Karpas-422 (cell line): ENCODE results near the gene INSIG1. TPM values are rescaled to one million over a fixed set of nuclear protein-coding genes. Genes with fewer than 3 reads are reported as not detected.
A peak's percentile ranks its signal among the peaks of the same experiment; 100 is the strongest.

Experiments
- DNase-seq: peaks from one replicate; pipeline ENCODE4 v3.0.0-alpha.2; 2015
- H2AFZ ChIP-seq: fragments of 200-600 bp; sonication (generic); 2 replicates; pipeline ENCODE4 v1.6.1; 2014; ENCODE audit warnings: antibody characterized with exemption, low read length, mixed read lengths
- H3K27ac ChIP-seq: fragments of 200-600 bp; sonication (generic); 2 replicates; pipeline ENCODE4 v1.5.1; 2014; ENCODE audit warnings: mild to moderate bottlenecking, low read length, moderate library complexity
- H3K27me3 ChIP-seq: fragments of 200-600 bp; sonication (generic); 2 replicates; pipeline ENCODE4 v1.6.1; 2014; ENCODE audit warnings: low read length, mixed read lengths
- H3K36me3 ChIP-seq: fragments of 200-600 bp; sonication (generic); 2 replicates; pipeline ENCODE4 v1.6.1; 2014; ENCODE audit warnings: low read length, mixed read lengths; ENCODE audit not compliant: insufficient read depth
- H3K4me1 ChIP-seq: fragments of 200-600 bp; sonication (generic); 2 replicates; pipeline ENCODE4 v1.6.1; 2014; ENCODE audit warnings: mild to moderate bottlenecking, low read length, mixed read lengths
- H3K4me2 ChIP-seq: fragments of 200-600 bp; sonication (generic); 2 replicates; pipeline ENCODE4 v1.6.1; 2014; ENCODE audit warnings: low read length, low read depth, mild to moderate bottlenecking; ENCODE audit not compliant: poor library complexity, severe bottlenecking
- H3K4me3 ChIP-seq: fragments of 200-600 bp; sonication (generic); 2 replicates; pipeline ENCODE4 v1.5.1; 2014; ENCODE audit warnings: mild to moderate bottlenecking, antibody characterized with exemption, low read length, mixed read lengths
- H3K79me2 ChIP-seq: fragments of 200-600 bp; sonication (generic); 2 replicates; pipeline ENCODE4 v1.6.1; 2014; ENCODE audit warnings: mild to moderate bottlenecking, low read length, mixed read lengths
- H3K9ac ChIP-seq: fragments of 200-600 bp; sonication (generic); 2 replicates; pipeline ENCODE4 v1.6.0; 2014; ENCODE audit warnings: low read length
- H3K9me2 ChIP-seq: fragments of 200-600 bp; sonication (generic), shearing (Covaris generic); replicated peaks from 2 replicates; pipeline ENCODE4 v1.6.0; 2014; ENCODE audit warnings: mild to moderate bottlenecking, low read length, moderate library complexity; ENCODE audit not compliant: insufficient read depth
- H3K9me3 ChIP-seq: fragments of 300-700, 200-600 bp; sonication (generic); 2 replicates; pipeline ENCODE4 v1.6.1; 2014; ENCODE audit warnings: low read length, mixed read lengths
- H4K20me1 ChIP-seq: fragments of 200-600 bp; sonication (generic); 2 replicates; pipeline ENCODE4 v1.6.1; 2014; ENCODE audit warnings: mild to moderate bottlenecking, antibody characterized with exemption, low read length, low read depth; ENCODE audit not compliant: insufficient read depth
- total RNA-seq: library from RNA; depleted of rRNA; stranded (reverse); fragments of >200 nt; shearing (Covaris generic); gene quantifications from 2 replicates; pipeline ENCODE4 v1.2.3, GENCODE V29; 2014; ENCODE audit warnings: low replicate concordance

INSIG1 gene
- total RNA-seq, 1 experiment from 2014 or later = 249 TPM

DNA sequence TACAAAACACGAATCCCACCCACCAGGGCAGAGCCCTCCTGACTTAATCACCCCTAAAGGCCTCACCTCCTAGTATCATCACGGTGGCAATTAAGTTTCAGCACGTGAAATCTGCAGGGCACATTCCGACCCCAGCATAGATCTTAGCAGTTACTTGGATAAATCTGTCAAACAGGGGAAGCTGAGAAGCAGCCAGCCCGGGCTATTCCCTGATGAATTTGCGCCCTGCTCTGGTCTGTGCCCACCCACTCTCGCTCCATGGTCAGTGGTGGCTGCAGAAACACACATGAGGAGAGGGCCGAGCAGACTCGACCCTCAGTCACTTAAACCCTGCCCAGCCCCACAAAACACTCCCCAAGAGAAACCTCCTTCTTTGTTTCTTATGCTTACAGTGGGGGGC, 28.7 kb downstream of the INSIG1 start:
- DNase-seq = no peak
- Histone ChIP-seq H2AFZ (no peak overlapping the region), H3K27ac (no peak overlapping the region), H3K79me2 (no peaks in the 10 kb centered on the region), H3K9ac (no peak overlapping the region), H3K9me3 (no peaks in the 10 kb centered on the region), H3K4me1 (no peaks in the 10 kb centered on the region), H3K4me3 (no peak overlapping the region), H3K27me3 (peaks cover 3% of the 10 kb centered on the region; the same call in 1 of the 2 replicates), H3K4me2 (no peak overlapping the region), H3K36me3 (no peaks in the 10 kb centered on the region), H4K20me1 (no peaks in the 10 kb centered on the region), H3K9me2 (no peaks in the 10 kb centered on the region)

DNA sequence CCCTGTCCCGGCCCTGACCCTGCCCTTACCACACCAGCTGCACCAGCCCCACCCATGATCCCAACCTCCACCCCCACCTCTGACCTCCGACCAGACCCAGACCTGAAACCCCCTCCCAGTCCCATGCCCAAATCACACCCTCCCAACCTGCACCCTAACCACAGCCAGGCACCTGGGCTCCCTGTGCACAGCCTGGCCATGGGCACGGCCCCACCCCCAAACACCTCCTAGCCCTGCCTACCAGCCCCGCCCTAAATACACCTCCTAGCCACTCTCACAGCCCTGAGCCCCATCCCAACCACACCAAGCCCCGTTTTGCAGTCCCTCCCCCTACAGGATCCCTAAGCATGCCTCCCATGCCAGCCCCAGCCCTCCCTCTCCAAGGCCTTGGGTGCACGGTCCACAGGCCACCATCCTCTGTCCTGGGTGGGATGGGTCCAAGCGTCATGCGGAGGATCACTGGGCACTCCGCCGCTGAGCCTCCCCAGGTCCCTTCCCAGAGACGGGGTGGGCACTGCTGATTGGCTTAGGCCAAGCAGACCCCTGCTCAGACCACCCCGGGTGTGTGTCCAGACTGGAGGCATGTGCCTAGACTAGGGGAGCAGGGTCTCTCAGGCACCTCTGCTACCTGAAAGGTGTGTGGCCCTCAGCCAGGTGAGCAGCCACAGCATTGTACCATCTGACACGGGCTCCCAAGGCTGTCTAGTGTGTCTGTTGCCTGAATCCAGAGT, 30.1 kb downstream of the INSIG1 start:
- Histone ChIP-seq H3K4me3 (no peak overlapping the region), H3K79me2 (no peaks in the 10 kb centered on the region), H4K20me1 (no peaks in the 10 kb centered on the region), H3K4me2 (no peak overlapping the region), H3K9ac (no peak overlapping the region), H3K27me3 (peaks cover 3% of the 10 kb centered on the region; the same call in 1 of the 2 replicates), H3K9me3 (no peaks in the 10 kb centered on the region), H2AFZ (no peak overlapping the region), H3K36me3 (no peaks in the 10 kb centered on the region), H3K4me1 (no peaks in the 10 kb centered on the region), H3K9me2 (no peaks in the 10 kb centered on the region), H3K27ac (no peak overlapping the region)
- DNase-seq = no peak

DNA sequence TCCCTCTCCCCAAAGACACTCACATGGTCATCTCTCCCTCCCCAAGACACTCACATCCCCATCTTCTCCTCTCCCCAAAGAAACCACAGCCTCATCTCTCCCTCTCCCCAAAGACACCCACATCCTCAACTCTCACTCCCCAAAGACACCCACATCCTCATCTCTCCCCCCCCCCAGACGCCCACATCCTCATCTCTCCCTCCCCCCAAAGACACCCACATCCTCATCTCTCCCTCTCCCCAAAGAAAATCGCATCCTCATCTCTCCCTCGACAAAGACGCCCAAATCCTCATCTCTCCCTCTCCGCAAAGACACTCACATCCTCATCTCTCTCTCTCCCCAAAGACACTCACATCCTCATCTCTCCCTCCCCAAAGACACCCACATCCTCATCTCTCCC, 31.5 kb downstream of the INSIG1 start:
- Histone ChIP-seq H3K27me3 (no peaks in the 10 kb centered on the region), H3K36me3 (no peaks in the 10 kb centered on the region), H3K9me3 (no peaks in the 10 kb centered on the region), H3K79me2 (no peaks in the 10 kb centered on the region), H3K27ac (no peak overlapping the region), H3K4me3 (no peak overlapping the region), H3K9ac (no peak overlapping the region), H2AFZ (no peak overlapping the region), H3K4me1 (no peaks in the 10 kb centered on the region), H3K4me2 (no peak overlapping the region), H4K20me1 (no peaks in the 10 kb centered on the region), H3K9me2 (no peaks in the 10 kb centered on the region)
- no peak for DNase-seq

DNA sequence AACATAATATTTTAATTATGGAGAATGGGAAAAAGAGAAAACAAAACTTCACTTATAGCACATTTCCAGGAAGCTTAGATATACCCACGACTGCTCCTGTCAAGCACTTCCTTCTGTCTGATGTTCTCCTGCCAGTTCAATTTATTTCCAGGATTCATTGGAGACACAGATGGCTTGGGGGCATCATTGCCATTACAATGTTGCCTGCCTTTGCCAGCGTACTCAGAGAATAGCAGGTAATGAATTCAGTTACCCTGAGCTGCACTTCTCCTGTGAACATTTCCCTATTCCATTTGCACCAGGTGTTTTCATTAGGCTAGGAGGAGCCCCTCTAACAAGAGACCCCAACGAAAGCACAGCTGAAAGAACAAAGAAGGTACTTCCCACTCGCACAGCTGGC, 33.7 kb downstream of the INSIG1 start:
- no peak overlapping the region for H3K4me3 ChIP-seq
- no peaks in the 10 kb centered on the region for H3K4me1 ChIP-seq
- H3K9ac ChIP-seq = no peak overlapping the region
- H3K9me3 ChIP-seq = no peaks in the 10 kb centered on the region
- no peak overlapping the region for H3K27ac ChIP-seq
- no peaks in the 10 kb centered on the region for H3K27me3 ChIP-seq
- H3K4me2 ChIP-seq = no peak overlapping the region
- H3K36me3 ChIP-seq = no peaks in the 10 kb centered on the region
- H3K9me2 ChIP-seq = no peaks in the 10 kb centered on the region
- no peaks in the 10 kb centered on the region for H3K79me2 ChIP-seq
- no peaks in the 10 kb centered on the region for H4K20me1 ChIP-seq
- DNase-seq = no peak
- no peak overlapping the region for H2AFZ ChIP-seq

DNA sequence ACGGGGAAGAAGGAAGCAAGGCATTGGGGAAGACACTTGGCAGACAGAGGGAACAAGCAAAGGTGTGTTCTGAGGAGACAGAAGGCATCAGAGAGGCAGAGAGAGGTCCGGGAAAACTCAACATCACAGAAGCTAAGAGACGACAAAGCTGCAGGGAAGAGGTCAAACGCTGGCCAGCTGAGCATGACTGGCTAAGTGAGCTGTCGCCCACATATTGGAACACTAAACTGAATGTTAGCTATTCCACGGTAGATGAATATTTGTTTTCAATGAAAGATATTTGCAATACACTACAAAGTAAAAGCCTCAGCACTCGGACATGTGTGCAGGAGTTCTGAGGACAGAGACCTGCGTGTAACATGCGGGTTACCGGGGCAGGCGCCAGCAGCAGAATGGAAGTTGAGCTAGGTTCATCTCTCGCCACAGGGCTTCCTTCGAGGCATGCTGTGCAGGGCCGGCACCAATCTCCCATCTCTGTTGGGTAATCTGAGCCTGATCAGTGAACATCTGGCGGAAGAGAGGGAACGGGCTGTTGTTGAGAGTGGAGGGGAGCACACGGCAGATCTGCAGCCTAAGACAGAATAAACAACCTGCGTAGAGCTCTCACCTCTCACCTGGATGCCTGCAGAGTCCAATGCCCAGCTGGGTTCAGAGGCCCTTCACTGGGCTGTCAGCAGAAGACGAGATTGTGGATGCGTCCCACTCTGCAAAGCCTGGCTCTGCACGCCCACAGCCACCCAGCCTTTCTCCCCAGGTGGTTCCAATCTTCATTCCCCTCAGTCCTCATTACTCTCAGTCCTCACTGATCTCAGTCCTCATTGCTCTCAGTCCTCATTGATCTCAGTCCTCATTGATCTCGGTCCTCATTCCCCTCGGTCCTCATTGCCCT, 35.9 kb downstream of the INSIG1 start:
- Histone ChIP-seq H3K27me3 (no peaks in the 10 kb centered on the region), H3K36me3 (no peaks in the 10 kb centered on the region)

DNA sequence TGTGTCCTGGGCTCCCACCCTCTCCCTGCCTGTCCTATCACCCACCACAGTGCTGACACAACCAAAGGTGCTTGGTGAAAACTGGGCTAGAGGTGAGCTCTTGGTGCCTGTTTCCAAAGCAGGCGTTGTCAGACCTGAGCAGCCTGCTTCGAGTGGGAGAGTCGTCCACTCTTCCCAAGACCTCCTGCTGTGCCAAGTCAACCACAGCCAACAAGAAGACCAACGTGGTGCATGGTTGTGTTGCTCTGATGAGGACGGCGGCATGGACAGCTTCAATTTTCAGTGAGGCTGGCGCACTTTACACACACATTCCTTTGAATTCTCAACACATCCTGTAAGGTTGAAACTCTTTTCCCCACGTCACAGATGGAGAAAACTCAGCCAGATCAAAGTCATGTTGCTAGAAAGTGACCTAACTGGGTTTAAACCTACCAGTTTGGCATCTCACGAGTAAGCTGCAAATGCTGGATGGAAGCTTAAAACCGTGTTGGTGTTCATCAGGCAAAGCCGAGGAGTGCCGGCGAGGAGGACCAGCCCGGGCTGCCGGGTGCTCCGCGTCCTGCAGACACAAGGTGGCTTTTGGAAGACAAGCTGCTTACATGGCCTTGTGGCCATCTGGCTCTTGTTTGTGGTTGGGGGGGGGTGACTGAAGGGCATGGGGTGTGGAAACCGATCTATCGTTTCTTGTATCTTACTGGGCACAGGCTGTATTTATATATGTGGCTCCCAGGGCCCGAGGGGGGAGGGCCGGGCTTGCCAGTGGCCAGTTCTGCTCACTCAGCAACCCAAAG, 39.3 kb downstream of the INSIG1 start:
- no peak overlapping the region for H2AFZ ChIP-seq
- no peaks in the 10 kb centered on the region for H3K9me2 ChIP-seq
- no peak overlapping the region for H3K27ac ChIP-seq
- DNase-seq = no peak
- H4K20me1 ChIP-seq = no peaks in the 10 kb centered on the region
- H3K36me3 ChIP-seq = no peaks in the 10 kb centered on the region
- no peak overlapping the region for H3K4me2 ChIP-seq
- H3K4me1 ChIP-seq = no peaks in the 10 kb centered on the region
- no peaks in the 10 kb centered on the region for H3K27me3 ChIP-seq
- H3K9ac ChIP-seq = no peak overlapping the region
- no peaks in the 10 kb centered on the region for H3K9me3 ChIP-seq
- no peaks in the 10 kb centered on the region for H3K79me2 ChIP-seq
- no peak overlapping the region for H3K4me3 ChIP-seq

More for the DNA sequence above, 35.9 kb downstream of the INSIG1 start:
- no peaks in the 10 kb centered on the region for H3K9me3 ChIP-seq
- no peak overlapping the region for H3K4me2 ChIP-seq
- H3K27ac ChIP-seq = no peak overlapping the region
- no peaks in the 10 kb centered on the region for H3K79me2 ChIP-seq
- no peaks in the 10 kb centered on the region for H4K20me1 ChIP-seq
- peak; percentile 33 for DNase-seq
- H3K9ac ChIP-seq = no peak overlapping the region
- H3K9me2 ChIP-seq = no peaks in the 10 kb centered on the region
- no peaks in the 10 kb centered on the region for H3K4me1 ChIP-seq
- H2AFZ ChIP-seq = no peak overlapping the region
- H3K4me3 ChIP-seq = no peak overlapping the region

DNA sequence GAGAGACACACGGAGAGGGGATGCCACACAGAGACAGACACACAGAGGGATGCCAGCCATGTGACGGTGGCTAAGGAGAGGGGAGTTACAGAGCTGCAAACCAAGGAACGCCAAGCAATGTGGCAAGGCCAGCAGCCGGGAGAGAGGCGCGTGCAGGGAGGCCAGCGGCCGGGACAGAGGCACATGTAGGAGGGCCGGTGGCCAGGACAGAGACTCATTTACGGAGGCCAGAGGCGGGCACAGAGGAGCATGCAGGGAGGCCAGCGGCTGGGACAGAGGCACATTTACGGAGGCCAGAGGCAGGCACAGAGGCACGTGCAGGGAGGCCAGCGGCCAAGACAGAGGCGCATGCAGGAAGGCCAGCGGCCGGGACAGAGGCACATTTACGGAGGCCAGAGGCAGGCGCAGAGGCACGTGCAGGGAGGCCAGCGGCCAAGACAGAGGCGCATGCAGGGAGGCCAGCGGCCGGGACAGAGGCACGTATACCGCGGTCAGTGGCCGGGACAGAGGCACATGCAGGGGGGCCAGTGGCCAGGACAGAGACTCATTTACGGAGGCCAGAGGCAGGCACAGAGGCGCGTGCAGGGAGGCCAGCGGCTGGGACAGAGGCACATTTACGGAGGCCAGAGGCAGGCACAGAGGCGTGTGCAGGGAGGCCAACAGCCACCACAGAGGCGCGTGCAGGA, 40.4 kb downstream of the INSIG1 start:
- no peak overlapping the region for H2AFZ ChIP-seq
- no peaks in the 10 kb centered on the region for H3K36me3 ChIP-seq
- no peaks in the 10 kb centered on the region for H3K9me3 ChIP-seq
- no peak overlapping the region for H3K4me2 ChIP-seq
- no peaks in the 10 kb centered on the region for H3K4me1 ChIP-seq
- H4K20me1 ChIP-seq = no peaks in the 10 kb centered on the region
- no peak overlapping the region for H3K4me3 ChIP-seq
- no peaks in the 10 kb centered on the region for H3K9me2 ChIP-seq
- no peak overlapping the region for H3K9ac ChIP-seq
- H3K27me3 ChIP-seq = no peaks in the 10 kb centered on the region
- no peak for DNase-seq
- no peaks in the 10 kb centered on the region for H3K79me2 ChIP-seq
- no peak overlapping the region for H3K27ac ChIP-seq
